PC-9 (cell line): ENCODE results near the gene HBE1.

Experiments
- EZH2 ChIP-seq: fragments of 200-600 bp; sonication (generic); IDR thresholded peaks from 2 replicates; pipeline ENCODE4 v1.8.0; 2017; ENCODE audit warnings: antibody characterized with exemption, low read depth
- TF ChIP-seq, protein P1 (sequence below): fragments of 200-600 bp; sonication (generic); conservative IDR thresholded peaks from 2 replicates; pipeline ENCODE4 v1.6.1; 2017; ENCODE audit warnings: mixed run types, antibody characterized with exemption, mild to moderate bottlenecking, moderate library complexity

DNA sequence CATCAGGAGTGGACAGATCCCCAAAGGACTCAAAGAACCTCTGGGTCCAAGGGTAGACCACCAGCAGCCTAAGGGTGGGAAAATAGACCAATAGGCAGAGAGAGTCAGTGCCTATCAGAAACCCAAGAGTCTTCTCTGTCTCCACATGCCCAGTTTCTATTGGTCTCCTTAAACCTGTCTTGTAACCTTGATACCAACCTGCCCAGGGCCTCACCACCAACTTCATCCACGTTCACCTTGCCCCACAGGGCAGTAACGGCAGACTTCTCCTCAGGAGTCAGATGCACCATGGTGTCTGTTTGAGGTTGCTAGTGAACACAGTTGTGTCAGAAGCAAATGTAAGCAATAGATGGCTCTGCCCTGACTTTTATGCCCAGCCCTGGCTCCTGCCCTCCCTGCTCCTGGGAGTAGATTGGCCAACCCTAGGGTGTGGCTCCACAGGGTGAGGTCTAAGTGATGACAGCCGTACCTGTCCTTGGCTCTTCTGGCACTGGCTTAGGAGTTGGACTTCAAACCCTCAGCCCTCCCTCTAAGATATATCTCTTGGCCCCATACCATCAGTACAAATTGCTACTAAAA is 42.9 kb downstream of the HBE1 start, which contains the start of gene HBB:
- TF ChIP-seq, protein P1, sequence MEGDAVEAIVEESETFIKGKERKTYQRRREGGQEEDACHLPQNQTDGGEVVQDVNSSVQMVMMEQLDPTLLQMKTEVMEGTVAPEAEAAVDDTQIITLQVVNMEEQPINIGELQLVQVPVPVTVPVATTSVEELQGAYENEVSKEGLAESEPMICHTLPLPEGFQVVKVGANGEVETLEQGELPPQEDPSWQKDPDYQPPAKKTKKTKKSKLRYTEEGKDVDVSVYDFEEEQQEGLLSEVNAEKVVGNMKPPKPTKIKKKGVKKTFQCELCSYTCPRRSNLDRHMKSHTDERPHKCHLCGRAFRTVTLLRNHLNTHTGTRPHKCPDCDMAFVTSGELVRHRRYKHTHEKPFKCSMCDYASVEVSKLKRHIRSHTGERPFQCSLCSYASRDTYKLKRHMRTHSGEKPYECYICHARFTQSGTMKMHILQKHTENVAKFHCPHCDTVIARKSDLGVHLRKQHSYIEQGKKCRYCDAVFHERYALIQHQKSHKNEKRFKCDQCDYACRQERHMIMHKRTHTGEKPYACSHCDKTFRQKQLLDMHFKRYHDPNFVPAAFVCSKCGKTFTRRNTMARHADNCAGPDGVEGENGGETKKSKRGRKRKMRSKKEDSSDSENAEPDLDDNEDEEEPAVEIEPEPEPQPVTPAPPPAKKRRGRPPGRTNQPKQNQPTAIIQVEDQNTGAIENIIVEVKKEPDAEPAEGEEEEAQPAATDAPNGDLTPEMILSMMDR: no peak
- no peak for TF ChIP-seq EZH2
